PC-9 (cell line): Measurements from ENCODE around the gene NT5M.

Source experiments
- EZH2 ChIP-seq: fragments of 200-600 bp; sonication (generic); IDR thresholded peaks from 2 replicates; pipeline ENCODE4 v1.8.0; 2017; ENCODE audit warnings: antibody characterized with exemption, low read depth
- TF ChIP-seq, protein P1 (sequence below): fragments of 200-600 bp; sonication (generic); conservative IDR thresholded peaks from 2 replicates; pipeline ENCODE4 v1.6.1; 2017; ENCODE audit warnings: mixed run types, antibody characterized with exemption, mild to moderate bottlenecking, moderate library complexity

DNA sequence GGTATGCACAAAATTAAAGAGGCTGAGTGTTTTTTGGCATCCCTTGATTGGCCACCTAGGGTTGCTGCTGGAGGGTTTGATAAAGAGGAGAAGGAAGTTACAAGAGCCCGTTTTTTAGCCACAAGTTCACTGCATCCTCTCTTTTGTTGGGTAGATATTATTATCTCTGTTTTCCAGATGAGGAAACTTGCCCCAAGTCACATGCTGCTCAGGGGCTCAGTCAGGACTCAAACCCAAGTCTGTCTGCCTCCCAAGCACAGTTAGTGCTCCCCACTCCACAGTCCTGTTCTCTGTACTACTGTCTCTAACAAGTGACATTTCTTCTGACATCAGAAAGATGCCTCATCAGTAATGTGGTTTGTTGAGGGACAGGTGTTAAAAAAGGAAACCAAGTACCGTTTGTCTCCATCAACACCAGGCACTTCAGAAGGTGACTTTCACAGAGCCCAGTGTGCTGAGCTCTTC lies 1.4 kb downstream of the NT5M start:
- TF ChIP-seq, protein P1, sequence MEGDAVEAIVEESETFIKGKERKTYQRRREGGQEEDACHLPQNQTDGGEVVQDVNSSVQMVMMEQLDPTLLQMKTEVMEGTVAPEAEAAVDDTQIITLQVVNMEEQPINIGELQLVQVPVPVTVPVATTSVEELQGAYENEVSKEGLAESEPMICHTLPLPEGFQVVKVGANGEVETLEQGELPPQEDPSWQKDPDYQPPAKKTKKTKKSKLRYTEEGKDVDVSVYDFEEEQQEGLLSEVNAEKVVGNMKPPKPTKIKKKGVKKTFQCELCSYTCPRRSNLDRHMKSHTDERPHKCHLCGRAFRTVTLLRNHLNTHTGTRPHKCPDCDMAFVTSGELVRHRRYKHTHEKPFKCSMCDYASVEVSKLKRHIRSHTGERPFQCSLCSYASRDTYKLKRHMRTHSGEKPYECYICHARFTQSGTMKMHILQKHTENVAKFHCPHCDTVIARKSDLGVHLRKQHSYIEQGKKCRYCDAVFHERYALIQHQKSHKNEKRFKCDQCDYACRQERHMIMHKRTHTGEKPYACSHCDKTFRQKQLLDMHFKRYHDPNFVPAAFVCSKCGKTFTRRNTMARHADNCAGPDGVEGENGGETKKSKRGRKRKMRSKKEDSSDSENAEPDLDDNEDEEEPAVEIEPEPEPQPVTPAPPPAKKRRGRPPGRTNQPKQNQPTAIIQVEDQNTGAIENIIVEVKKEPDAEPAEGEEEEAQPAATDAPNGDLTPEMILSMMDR, result no peak
- no peak for TF ChIP-seq EZH2
